Measurements from ENCODE around the gene BMP4. TPM values are rescaled to one million over a fixed set of nuclear protein-coding genes. Genes with fewer than 3 reads are reported as not detected.
"Not testable (repeated sequence)": the region's sequence is repeated elsewhere in the genome, so short reads cannot be mapped to it uniquely, and the experiment has no call there.

BMP4 gene
- not detected for polyA plus RNA-seq

DNA sequence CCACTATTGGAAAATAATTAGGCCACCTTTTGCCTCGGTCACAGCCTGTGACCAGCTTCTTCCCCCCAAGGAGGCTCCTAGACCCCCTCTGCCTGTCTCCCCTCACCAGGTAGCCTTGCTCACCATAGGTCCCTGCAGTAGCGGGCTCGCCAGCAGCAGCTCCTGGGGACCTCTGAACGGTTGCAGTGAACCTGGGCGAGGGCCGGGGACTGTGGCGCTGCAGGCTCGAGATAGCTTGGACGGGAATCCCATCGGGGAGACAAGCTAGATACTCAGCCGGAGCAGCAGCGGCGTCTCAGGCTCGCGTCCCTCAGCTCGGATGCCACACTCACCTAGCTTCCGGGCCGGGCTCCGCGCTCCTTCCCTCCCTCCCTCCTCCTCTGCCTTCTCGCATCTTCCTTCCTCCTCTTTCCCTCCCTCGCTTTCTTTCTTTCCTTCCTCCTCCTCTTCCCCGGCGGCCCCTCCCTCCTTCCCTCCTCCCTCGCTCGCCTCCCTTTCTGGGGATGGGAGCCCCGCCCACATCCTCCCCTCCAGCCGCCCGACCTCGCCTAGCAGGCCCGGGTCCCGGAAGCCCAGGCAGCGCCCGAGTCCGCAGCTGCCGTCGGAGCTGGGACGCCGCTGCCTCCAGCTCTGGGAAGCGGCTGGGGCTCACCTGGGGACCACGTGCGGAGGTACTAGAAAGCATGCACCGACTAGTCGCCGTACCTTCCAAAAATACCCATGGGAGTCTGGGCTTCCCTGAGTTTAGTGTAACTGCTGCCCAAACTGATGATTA, at the start of gene BMP4:
Gene BMP4 (minus strand): TSS at position 399 of the 775 bp plus-strand sequence. CDS start 4,603 bp downstream, outside the sequence.
- Mint-ChIP-seq H3K27me3 (ENCODE audit: low read depth in 3 of 3) (peaks cover 6 to 14% (median 13%) of the 10 kb centered on the region in 3 donors), H3K4me3 (peak within 1 kb of the TSS in 3 of 5 donors; percentile 13 to 46 (median 18))

GRCh38 chr14:54003064-54003463, 46.4 kb upstream of the BMP4 start:
- no peaks in the 10 kb centered on the region for H3K36me3 Mint-ChIP-seq
- H3K4me3 Mint-ChIP-seq, result no peak overlapping the region
- peaks cover 0 to 13% (median 5%) of the 10 kb centered on the region in 6 donors for H3K9me3 Mint-ChIP-seq
- no peak overlapping the region for H3K27ac Mint-ChIP-seq
- peaks cover 0 to 5% (median 3%) of the 10 kb centered on the region in 3 donors for H3K27me3 Mint-ChIP-seq (ENCODE audit: low read depth in 3 of 3)
- DNase-seq, result no peak
- H3K4me1 Mint-ChIP-seq, result no peaks in the 10 kb centered on the region

More for the DNA sequence above, at the start of gene BMP4:
- H3K27ac Mint-ChIP-seq, result no peak within 1 kb of the TSS
- H3K4me1 Mint-ChIP-seq, result peaks cover 3 to 4% of the 10 kb centered on the region in 2 donors
- H3K9me3 Mint-ChIP-seq, result peaks cover 0 to 7% (median 2%) of the 10 kb centered on the region in 6 donors
- no peak for DNase-seq
- no peaks in the 10 kb centered on the region for H3K36me3 Mint-ChIP-seq

DNA sequence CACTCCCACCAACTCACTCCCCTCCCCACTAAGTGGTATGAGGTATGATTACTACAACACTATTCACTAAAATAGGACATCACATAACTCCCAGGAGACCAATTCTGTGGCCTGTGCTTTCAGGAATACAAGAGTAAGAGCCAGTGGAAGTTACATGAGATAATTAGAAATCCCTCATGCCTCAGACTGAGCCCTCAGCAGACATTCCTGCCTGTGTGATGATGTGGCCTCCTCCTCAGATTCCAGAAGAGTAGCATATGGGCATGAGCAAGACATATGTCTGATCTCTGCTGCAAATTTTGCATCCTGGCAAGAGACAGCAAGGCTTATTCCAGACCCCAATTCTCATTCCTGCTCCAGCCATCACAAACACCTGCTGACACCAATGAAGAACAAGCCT, 46.0 kb upstream of the BMP4 start:
- Mint-ChIP-seq H3K27me3 (ENCODE audit: low read depth in 3 of 3) (peaks cover 0 to 5% (median 3%) of the 10 kb centered on the region in 3 donors), H3K9me3 (peaks cover 0 to 13% (median 5%) of the 10 kb centered on the region in 6 donors), H3K27ac (no peak overlapping the region), H3K4me3 (no peak overlapping the region), H3K4me1 (no peaks in the 10 kb centered on the region), H3K36me3 (no peaks in the 10 kb centered on the region)
- no peak for DNase-seq

DNA sequence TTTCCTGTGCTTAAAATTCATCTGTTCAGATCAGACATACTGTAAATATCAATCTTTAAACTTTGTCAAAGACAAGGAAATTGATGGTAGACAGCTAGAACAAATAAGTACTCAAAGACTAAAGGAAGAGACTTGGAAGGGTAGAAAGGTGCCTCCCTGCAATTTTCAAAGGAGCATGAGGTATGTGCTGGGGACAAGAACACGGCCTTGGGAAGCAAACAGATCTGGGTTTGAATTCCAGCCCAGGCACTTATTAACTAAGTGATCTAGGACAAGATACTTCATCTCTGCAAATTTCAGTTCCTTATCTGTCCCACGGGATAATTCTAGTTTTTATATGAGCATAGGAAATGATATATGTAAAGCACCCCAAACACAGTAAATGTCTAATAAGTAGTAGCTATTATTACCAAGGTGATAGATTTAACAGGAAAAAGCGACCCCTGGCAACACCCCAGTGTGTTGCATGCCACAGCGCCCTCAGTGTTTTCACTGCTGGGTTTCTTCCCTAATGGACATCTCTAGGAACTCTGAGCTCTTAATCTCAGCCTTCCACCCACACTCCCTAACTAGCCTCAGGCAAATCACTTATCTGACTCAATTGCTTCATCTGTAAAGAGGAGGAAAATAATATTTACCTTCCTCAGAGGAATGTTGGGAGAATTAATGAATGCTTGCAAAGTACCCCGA, 44.7 kb upstream of the BMP4 start:
- H3K27me3 Mint-ChIP-seq (ENCODE audit: low read depth in 3 of 3), result peaks cover 0 to 5% (median 2%) of the 10 kb centered on the region in 3 donors
- H3K36me3 Mint-ChIP-seq, result no peaks in the 10 kb centered on the region
- no peaks in the 10 kb centered on the region for H3K4me1 Mint-ChIP-seq
- H3K4me3 Mint-ChIP-seq, result no peak overlapping the region
- H3K27ac Mint-ChIP-seq, result no peak overlapping the region
- peaks cover 0 to 6% (median 2%) of the 10 kb centered on the region in 6 donors for H3K9me3 Mint-ChIP-seq
- no peak for DNase-seq

- no peaks in the 10 kb centered on the region for H3K4me1 Mint-ChIP-seq
- no peak overlapping the region for H3K4me3 Mint-ChIP-seq
- peaks cover 0 to 2% (median 1%) of the 10 kb centered on the region in 3 donors for H3K27me3 Mint-ChIP-seq (ENCODE audit: low read depth in 3 of 3)
- no peaks in the 10 kb centered on the region for H3K36me3 Mint-ChIP-seq
- no peaks in the 10 kb centered on the region for H3K9me3 Mint-ChIP-seq
- no peak for DNase-seq
- H3K27ac Mint-ChIP-seq, result no peak overlapping the region
Observed at GRCh38 chr14:54000341-54000811, 43.8 kb upstream of the BMP4 start.

DNA sequence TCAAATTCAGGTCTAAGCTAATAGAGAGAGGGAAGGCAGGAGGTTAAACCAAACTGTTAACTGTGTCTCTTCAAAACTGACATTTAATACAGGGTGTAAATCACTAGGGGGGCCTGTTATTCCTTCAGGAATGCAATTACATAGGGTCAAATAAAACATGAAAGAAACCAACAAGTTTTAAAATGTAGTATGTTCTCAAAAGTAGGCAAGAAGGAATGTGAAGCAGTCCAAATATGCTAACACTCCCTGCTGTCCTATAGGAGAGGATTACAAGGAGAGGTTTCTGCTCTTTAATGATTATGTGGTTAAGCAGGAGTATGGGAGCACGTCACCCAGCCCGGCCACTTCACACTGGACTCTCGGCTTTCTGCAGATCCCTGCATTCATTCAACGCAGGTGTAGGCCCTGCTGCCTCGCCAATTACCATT, 42.5 kb upstream of the BMP4 start:
- DNase-seq, result no peak
- Mint-ChIP-seq H3K27me3 (ENCODE audit: low read depth in 3 of 3) (peaks cover 0 to 2% (median 1%) of the 10 kb centered on the region in 3 donors), H3K4me1 (no peaks in the 10 kb centered on the region), H3K36me3 (no peaks in the 10 kb centered on the region), H3K27ac (no peak overlapping the region), H3K4me3 (no peak overlapping the region), H3K9me3 (no peaks in the 10 kb centered on the region)

GRCh38 chr14:53996041-53996440, 39.4 kb upstream of the BMP4 start:
- no peaks in the 10 kb centered on the region for H3K4me1 Mint-ChIP-seq
- H3K27me3 Mint-ChIP-seq (ENCODE audit: low read depth in 3 of 3), result no peaks in the 10 kb centered on the region
- H3K4me3 Mint-ChIP-seq, result no peak overlapping the region
- H3K9me3 Mint-ChIP-seq, result peaks cover 0 to 5% (median 1%) of the 10 kb centered on the region in 6 donors
- DNase-seq, result no peak
- H3K36me3 Mint-ChIP-seq, result no peaks in the 10 kb centered on the region
- no peak overlapping the region for H3K27ac Mint-ChIP-seq

DNA sequence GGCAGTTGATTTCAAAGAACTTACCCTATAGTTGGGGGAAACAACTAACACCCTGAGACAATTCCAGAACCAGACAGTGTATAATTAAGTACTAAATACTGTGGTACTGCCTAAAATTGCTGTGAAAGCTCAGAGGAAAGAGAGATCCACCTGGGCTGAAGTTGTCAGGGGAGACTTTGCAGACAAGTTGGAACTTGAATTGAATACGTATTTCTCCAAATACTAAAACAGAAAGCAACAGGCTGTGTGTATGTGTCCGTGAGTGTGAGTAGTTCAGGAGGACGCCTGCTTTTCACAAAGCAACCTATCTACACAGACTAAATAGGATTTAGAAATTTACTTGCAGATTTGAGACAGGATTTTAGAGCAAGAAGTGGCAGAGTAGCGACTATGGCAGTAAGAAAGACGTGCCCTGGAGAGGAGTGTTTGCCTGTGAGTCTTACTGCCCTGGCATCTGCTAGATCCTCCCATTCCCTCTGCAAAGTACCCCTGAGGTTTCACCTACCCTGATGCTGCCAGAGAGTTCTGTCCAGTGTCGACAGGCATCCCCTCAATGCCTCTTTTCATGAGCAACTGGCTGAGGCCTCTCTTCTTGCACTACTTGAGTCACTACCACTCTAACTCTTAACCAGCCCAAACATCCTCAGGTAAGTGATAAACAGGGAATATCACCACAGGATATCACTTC, 37.4 kb upstream of the BMP4 start:
- Mint-ChIP-seq H3K4me3 (no peak overlapping the region), H3K27ac (no peak overlapping the region), H3K36me3 (no peaks in the 10 kb centered on the region), H3K9me3 (peaks cover 0 to 7% (median 2%) of the 10 kb centered on the region in 6 donors), H3K27me3 (ENCODE audit: low read depth in 3 of 3) (peaks cover 0 to 2% (median 0%) of the 10 kb centered on the region in 3 donors), H3K4me1 (no peaks in the 10 kb centered on the region)
- DNase-seq, result no peak

DNA sequence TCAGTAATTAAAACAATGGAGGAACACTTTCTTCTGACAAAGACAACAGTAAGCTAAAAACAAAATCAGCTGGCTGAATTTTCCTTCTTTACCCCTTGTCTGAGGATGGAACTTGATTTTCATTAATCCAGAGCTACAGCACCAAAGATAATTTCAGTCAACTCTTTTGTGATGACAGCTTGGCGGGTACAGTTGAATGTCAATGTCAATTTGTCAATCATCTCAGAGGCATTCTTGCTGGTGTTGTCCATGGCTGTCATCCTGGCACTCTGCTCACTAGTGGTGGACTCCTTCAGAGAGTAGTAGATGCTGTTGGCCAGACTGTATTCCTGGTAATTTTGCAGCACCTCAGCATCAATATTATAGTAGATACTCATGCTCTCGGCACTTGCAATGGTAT, 34.4 kb upstream of the BMP4 start:
- no peak for DNase-seq
- no peak overlapping the region for H3K4me3 Mint-ChIP-seq
- no peaks in the 10 kb centered on the region for H3K4me1 Mint-ChIP-seq
- H3K9me3 Mint-ChIP-seq, result peaks cover 3 to 20% (median 10%) of the 10 kb centered on the region in 6 donors
- no peak overlapping the region for H3K27ac Mint-ChIP-seq
- peaks cover 0 to 3% (median 0%) of the 10 kb centered on the region in 3 donors for H3K36me3 Mint-ChIP-seq
- peaks cover 0 to 2% (median 2%) of the 10 kb centered on the region in 3 donors for H3K27me3 Mint-ChIP-seq (ENCODE audit: low read depth in 3 of 3)

- not testable (repeated sequence) for DNase-seq; H3K36me3 Mint-ChIP-seq; H3K27me3 Mint-ChIP-seq (ENCODE audit: low read depth in 3 of 3); H3K4me3 Mint-ChIP-seq; H3K4me1 Mint-ChIP-seq; H3K27ac Mint-ChIP-seq
- peaks cover 10 to 39% (median 24%) of the 10 kb centered on the region in 6 donors for H3K9me3 Mint-ChIP-seq
Observed at GRCh38 chr14:53986718-53987117, 30.1 kb upstream of the BMP4 start.

GRCh38 chr14:53984958-53985357, 28.3 kb upstream of the BMP4 start:
- H3K27ac Mint-ChIP-seq; H3K4me1 Mint-ChIP-seq; DNase-seq; H3K36me3 Mint-ChIP-seq; H3K4me3 Mint-ChIP-seq; H3K27me3 Mint-ChIP-seq (ENCODE audit: low read depth in 3 of 3): not testable (repeated sequence)
- H3K9me3 Mint-ChIP-seq, result peaks cover 10 to 39% (median 23%) of the 10 kb centered on the region in 6 donors

GRCh38 chr14:53983112-53983511, 26.5 kb upstream of the BMP4 start:
- DNase-seq, result no peak
- peaks cover 0 to 10% (median 0%) of the 10 kb centered on the region in 3 donors for H3K36me3 Mint-ChIP-seq
- no peaks in the 10 kb centered on the region for H3K4me1 Mint-ChIP-seq
- H3K27me3 Mint-ChIP-seq (ENCODE audit: low read depth in 3 of 3), result peaks cover 0 to 2% (median 0%) of the 10 kb centered on the region in 3 donors
- H3K27ac Mint-ChIP-seq, result no peak overlapping the region
- peaks cover 10 to 39% (median 22%) of the 10 kb centered on the region in 6 donors for H3K9me3 Mint-ChIP-seq
- H3K4me3 Mint-ChIP-seq, result no peak overlapping the region

DNA sequence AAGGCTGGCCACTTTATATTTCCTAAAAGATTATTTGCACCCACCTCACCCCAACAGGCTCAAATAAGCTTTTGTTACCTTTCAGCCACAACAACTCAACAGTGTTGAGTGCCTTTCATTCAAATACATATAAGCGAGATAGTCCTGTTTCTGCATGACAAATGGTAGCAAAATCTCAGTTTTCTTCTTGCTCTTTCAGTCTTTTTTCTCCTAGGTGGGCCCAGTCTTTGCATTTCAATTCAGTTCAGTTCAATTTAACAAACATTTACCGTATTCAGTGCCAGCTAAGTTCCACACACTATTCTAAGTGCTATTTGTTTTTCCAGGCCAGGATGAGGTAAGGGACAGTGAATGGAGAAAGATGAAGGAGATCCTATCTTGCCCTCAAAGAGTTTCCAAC, 25.9 kb upstream of the BMP4 start:
- no peaks in the 10 kb centered on the region for H3K4me1 Mint-ChIP-seq
- H3K27ac Mint-ChIP-seq, result no peak overlapping the region
- no peak for DNase-seq

More for the DNA sequence above, 25.9 kb upstream of the BMP4 start:
- peaks cover 10 to 34% (median 21%) of the 10 kb centered on the region in 6 donors for H3K9me3 Mint-ChIP-seq
- H3K27me3 Mint-ChIP-seq (ENCODE audit: low read depth in 3 of 3), result peaks cover 0 to 2% (median 0%) of the 10 kb centered on the region in 3 donors
- peaks cover 0 to 10% (median 0%) of the 10 kb centered on the region in 3 donors for H3K36me3 Mint-ChIP-seq
- no peak overlapping the region for H3K4me3 Mint-ChIP-seq
